IMR-90 (cell line): ENCODE results near the gene CCDC27. TPM values are rescaled to one million over a fixed set of nuclear protein-coding genes. Genes with fewer than 3 reads are reported as not detected.
"Not testable (repeated sequence)": the region's sequence is repeated elsewhere in the genome, so short reads cannot be mapped to it uniquely, and the experiment has no call there.

Experiments
- ATAC-seq: fragments of 200-7000 bp; cut with Tn5 transposase; 2 replicates; pipeline ENCODE4 v1.9.1; 2020; ENCODE audit warnings: low read depth, mild to moderate bottlenecking, moderate library complexity
- BruUV-seq: library from RNA; stranded (reverse); fragments of 400-500 nt; replicated peaks from 2 replicates; lab custom pipeline; 2021; lab: Mats Ljungman, UMichigan
- CTCF ChIA-PET: fragments of 300-600 bp; formaldehyde crosslinking; extraction: SDS; loops from one replicate; lab custom pipeline; 2021; ENCODE audit warnings: antibody characterized with exemption; lab: Yijun Ruan, JAX
- POLR2A ChIA-PET: fragments of 300-600 bp; sonication (Branson Sonifier 250); formaldehyde crosslinking; loops from one replicate; lab custom pipeline; 2022; ENCODE audit warnings: antibody characterized with exemption; ENCODE audit not compliant: unreplicated experiment; lab: Charles Lee
- DNase-seq: peaks from one replicate; pipeline ENCODE4 v3.0.0; 2013
- H2AFZ ChIP-seq: replicated peaks from 2 replicates; pipeline ENCODE3; 2013; ENCODE audit warnings: low read length, mild to moderate bottlenecking; ENCODE audit not compliant: poor library complexity
- H2AK5ac ChIP-seq: 2 replicates; pipeline ENCODE4 v1.6.1; 2013; ENCODE audit warnings: low read depth, low read length, inconsistent platforms
- H2AK9ac ChIP-seq: replicated peaks from 2 replicates; pipeline ENCODE3; 2013; ENCODE audit warnings: mild to moderate bottlenecking, low read depth, low read length, moderate library complexity; ENCODE audit not compliant: poor library complexity
- H2BK120ac ChIP-seq: 2 replicates; pipeline ENCODE4 v1.6.1; 2013; ENCODE audit warnings: low read depth, low read length, inconsistent platforms
- H2BK15ac ChIP-seq: 3 replicates; pipeline ENCODE4 v1.6.1; 2013; ENCODE audit warnings: low read depth, low read length, inconsistent platforms
- H2BK20ac ChIP-seq: 2 replicates; pipeline ENCODE4 v1.6.1; 2013; ENCODE audit warnings: low read depth, mild to moderate bottlenecking, inconsistent platforms, low read length, moderate library complexity
- H2BK5ac ChIP-seq: 2 replicates; pipeline ENCODE4 v1.6.1; 2013; ENCODE audit warnings: mild to moderate bottlenecking, low read depth, low read length, inconsistent platforms; ENCODE audit not compliant: poor library complexity, severe bottlenecking
- H3K14ac ChIP-seq: replicated peaks from 2 replicates; pipeline ENCODE4 v1.6.1; 2013; ENCODE audit warnings: low read depth, low read length, inconsistent platforms
- H3K18ac ChIP-seq: 2 replicates; pipeline ENCODE4 v1.6.1; 2013; ENCODE audit warnings: low read depth, low read length, control low read depth
- H3K23ac ChIP-seq: 2 replicates; pipeline ENCODE4 v1.6.1; 2013; ENCODE audit warnings: low read depth, low read length, inconsistent platforms
- H3K27ac ChIP-seq: 2 replicates; pipeline ENCODE4 v1.5.1; 2013; ENCODE audit warnings: mild to moderate bottlenecking, control low read depth, low read length; ENCODE audit not compliant: insufficient read depth
- H3K27me3 ChIP-seq: 2 replicates; pipeline ENCODE4 v1.6.1; 2013; ENCODE audit warnings: low read length; ENCODE audit not compliant: control insufficient read depth, insufficient read depth
- H3K36me3 ChIP-seq: 2 replicates; pipeline ENCODE4 v1.6.1; 2013; ENCODE audit warnings: low read length, mixed read lengths; ENCODE audit not compliant: control insufficient read depth, insufficient read depth
- H3K4ac ChIP-seq: 2 replicates; pipeline ENCODE4 v1.6.1; 2013; ENCODE audit warnings: low read depth, low read length, inconsistent platforms
- H3K4me1 ChIP-seq: 2 replicates; pipeline ENCODE4 v1.6.1; 2013; ENCODE audit warnings: low read length, mixed read lengths; ENCODE audit not compliant: control insufficient read depth, insufficient read depth
- H3K4me2 ChIP-seq: 2 replicates; pipeline ENCODE4 v1.6.1; 2013; ENCODE audit warnings: low read depth, mild to moderate bottlenecking, control low read depth, low read length, moderate library complexity
- H3K4me3 ChIP-seq: 2 replicates; pipeline ENCODE4 v1.5.1; 2013; ENCODE audit warnings: low read depth, mild to moderate bottlenecking, control low read depth, low read length, moderate library complexity; ENCODE audit not compliant: insufficient read depth
- H3K56ac ChIP-seq: 2 replicates; pipeline ENCODE4 v1.6.1; 2013; ENCODE audit warnings: low read length, inconsistent platforms; ENCODE audit not compliant: insufficient read depth; ENCODE audit errors: extremely low read depth
- H3K79me1 ChIP-seq, 2 experiments: 2 replicates each; pipeline ENCODE4 v1.6.1; 2013; ENCODE audit warnings: low read length in 2 of 2, inconsistent platforms in 1 of 2, low read depth in 1 of 2
- H3K9ac ChIP-seq: 2 replicates; pipeline ENCODE4 v1.6.1; 2013; ENCODE audit warnings: low read depth, low read length, control low read depth
- H3K9me1 ChIP-seq: 2 replicates; pipeline ENCODE4 v1.6.1; 2013; ENCODE audit warnings: low read length, inconsistent platforms; ENCODE audit not compliant: insufficient read depth
- H3K9me3 ChIP-seq: 2 replicates; pipeline ENCODE4 v1.6.1; 2013; ENCODE audit warnings: low read length; ENCODE audit not compliant: control insufficient read depth, insufficient read depth
- H4K20me1 ChIP-seq: 2 replicates; pipeline ENCODE4 v1.6.1; 2013; ENCODE audit warnings: low read length, inconsistent platforms; ENCODE audit not compliant: insufficient read depth
- H4K5ac ChIP-seq: 2 replicates; pipeline ENCODE4 v1.6.1; 2013; ENCODE audit warnings: mild to moderate bottlenecking, low read depth, low read length, control low read depth
- H4K8ac ChIP-seq, 2 experiments: 2 replicates each; pipeline ENCODE4 v1.6.1; 2013; ENCODE audit warnings: low read depth in 2 of 2, low read length in 2 of 2, control low read depth in 1 of 2, inconsistent platforms in 1 of 2
- H4K91ac ChIP-seq: 2 replicates; pipeline ENCODE4 v1.6.1; 2013; ENCODE audit warnings: low read depth, low read length, inconsistent platforms; ENCODE audit not compliant: insufficient read depth
- WGBS, 2 experiments: methylation state at CpG; one replicate each; pipeline versions ENCODE4 v1.1.5 to v1.1.7; 2013; ENCODE audit warnings: missing lambda C conversion rate in 2 of 2; ENCODE audit not compliant: insufficient read length in 1 of 2; ENCODE audit errors: extremely low coverage in 2 of 2; 5-methylcytosine and 5-hydroxymethylcytosine counted together
- dilution Hi-C: fragments of 300-500 bp; cut with HindIII; formaldehyde crosslinking; loops from one replicate; pipeline ENCODE4 v1.14.3; 2018; ENCODE audit warnings: low sequenced_read_pairs; ENCODE audit not compliant: unreplicated experiment
- in situ Hi-C: fragments of 300-500 bp; cut with MboI; formaldehyde crosslinking; loops from 3 replicates; pipeline ENCODE4 v1.14.3; 2019; ENCODE audit warnings: low sequenced_read_pairs, inconsistent platforms, mixed read lengths
- intact Hi-C: fragments of 100-400 bp; cut with micrococcal nuclease; formaldehyde crosslinking; loops from 2 replicates; pipeline ENCODE4 v1.10.0; 2022
- polyA plus RNA-seq, 3 experiments: library from polyadenylated mRNA; depleted of rRNA; stranded (reverse); fragments of >200 nt; gene quantifications; 2 replicates each; pipeline ENCODE4 v1.2.3, GENCODE V29; 2012; ENCODE audit warnings: low replicate concordance in 1 of 3
- total RNA-seq: library from RNA; depleted of rRNA; stranded (reverse); fragments of >200 nt; gene quantifications from 2 replicates; pipeline ENCODE4 v1.2.3, GENCODE V29; 2012

The CCDC27 gene
- total and polyA plus RNA-seq, 2 of the 4 experiments (the other 2 are of a cell fraction), result not detected

- H3K4me1 ChIP-seq, H2BK120ac ChIP-seq, H3K23ac ChIP-seq, CTCF ChIA-PET, H2AK5ac ChIP-seq, dilution Hi-C loops, H3K4me2 ChIP-seq, H3K36me3 ChIP-seq, H3K9ac ChIP-seq, H2AK9ac ChIP-seq, H2BK20ac ChIP-seq, H2BK15ac ChIP-seq, H3K4me3 ChIP-seq, in situ Hi-C loops, DNase-seq, H3K9me1 ChIP-seq, BruUV-seq, H3K56ac ChIP-seq, H3K27ac ChIP-seq, POLR2A ChIA-PET, ATAC-seq, H3K18ac ChIP-seq, H3K9me3 ChIP-seq, H4K5ac ChIP-seq, H2BK5ac ChIP-seq, intact Hi-C loops, H3K14ac ChIP-seq, H4K91ac ChIP-seq, H3K4ac ChIP-seq, H4K20me1 ChIP-seq, H4K8ac ChIP-seq, H2AFZ ChIP-seq: not testable (repeated sequence)
- WGBS, 2 experiments, result no CpG with 5 or more reads among the region's 15 CpGs
- Histone ChIP-seq H3K27me3 (peaks cover 17% of the 10 kb centered on the region), H3K79me1 (peaks cover 15 to 27% of the 10 kb centered on the region in 2 experiments)
Measured at GRCh38 chr1:3748316-3748900, 3.8 kb upstream of the CCDC27 start.
